Hindlimb muscle (tissue), 1 donor: ENCODE results near the gene CAPN7. TPM values are rescaled to one million over a fixed set of nuclear protein-coding genes. Genes with fewer than 3 reads are reported as not detected.

Experiments
- DNase-seq: peaks from one replicate; pipeline ENCODE4 v3.0.0-alpha.2; 2013
- polyA plus RNA-seq: library from polyadenylated mRNA; unstranded; fragments of 120-200 nt; gene quantifications from one replicate; pipeline ENCODE4 v1.2.1, GENCODE V29; 2013; ENCODE audit not compliant: insufficient read length

CAPN7 gene
- polyA plus RNA-seq, 1 donor, result 22.6 TPM

DNA sequence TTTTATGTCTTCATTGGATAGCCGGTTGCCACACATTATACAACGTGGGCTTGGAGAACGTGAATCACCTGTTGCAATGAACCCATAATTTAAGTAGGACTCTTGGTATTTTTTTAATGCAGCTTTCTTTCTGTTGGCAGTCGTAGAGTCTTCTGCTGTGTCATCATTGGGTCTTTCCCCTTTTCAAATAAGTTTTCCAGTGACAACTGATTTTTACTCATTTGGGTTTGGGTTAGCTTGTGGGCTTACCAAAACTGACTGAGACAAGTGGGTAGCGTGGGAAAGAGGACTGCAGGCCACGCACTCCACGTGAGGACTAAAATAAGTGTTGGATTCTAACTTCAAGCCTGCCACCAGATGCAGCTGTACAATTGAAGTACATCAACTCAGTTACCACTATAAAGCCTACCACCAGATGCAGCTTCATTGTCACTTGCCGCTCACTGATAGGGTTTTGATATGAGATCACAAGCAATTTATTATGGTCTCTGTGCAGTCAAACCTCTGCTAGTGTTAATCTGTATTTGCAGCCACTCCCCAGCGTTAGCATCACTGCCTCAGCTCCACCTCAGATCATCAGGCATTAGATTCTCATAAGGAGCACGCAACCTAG, 6.4 kb upstream of the CAPN7 start:
- no peak for DNase-seq

DNA sequence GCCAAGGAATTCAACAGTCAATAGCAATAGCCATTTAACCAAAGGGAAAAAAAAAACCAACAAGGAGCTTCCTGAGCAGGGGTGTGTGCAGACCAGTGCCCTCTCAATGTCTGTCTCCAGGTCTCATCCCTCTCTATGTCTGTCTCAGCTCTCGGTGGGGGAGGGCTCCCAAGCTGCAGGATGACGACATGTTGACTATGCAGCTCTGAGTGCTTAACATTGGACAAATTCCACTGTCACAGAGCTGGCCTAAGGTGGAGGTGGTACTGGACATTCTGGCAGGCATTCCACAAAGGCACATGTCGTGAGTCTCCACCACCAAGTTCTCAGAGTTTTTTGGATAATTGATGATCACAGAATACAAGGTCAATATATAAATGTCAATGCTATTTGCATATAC, 2.0 kb upstream of the CAPN7 start:
- DNase-seq, result no peak

DNA sequence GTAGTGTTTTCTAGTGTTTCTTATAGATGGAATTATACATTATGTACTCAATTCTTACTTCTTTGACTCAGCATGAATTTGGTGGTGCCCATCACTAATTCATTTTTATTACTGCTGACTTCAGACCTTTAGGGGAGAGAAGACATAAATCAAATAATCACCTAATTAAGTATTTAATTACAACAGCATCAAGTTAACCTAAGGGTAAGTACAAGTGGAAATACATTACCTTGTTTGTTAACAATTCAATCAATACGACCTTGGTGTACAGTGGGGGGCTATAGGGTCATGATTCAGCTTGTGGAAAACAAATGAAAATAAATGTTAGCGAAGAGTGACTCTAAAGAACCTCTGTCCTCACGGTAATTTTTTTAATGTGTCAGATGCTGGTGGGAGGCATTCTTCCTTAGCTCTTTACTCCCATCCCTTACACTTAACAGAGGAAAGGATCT, 538 bp upstream of the CAPN7 start:
- DNase-seq, result no peak

DNA sequence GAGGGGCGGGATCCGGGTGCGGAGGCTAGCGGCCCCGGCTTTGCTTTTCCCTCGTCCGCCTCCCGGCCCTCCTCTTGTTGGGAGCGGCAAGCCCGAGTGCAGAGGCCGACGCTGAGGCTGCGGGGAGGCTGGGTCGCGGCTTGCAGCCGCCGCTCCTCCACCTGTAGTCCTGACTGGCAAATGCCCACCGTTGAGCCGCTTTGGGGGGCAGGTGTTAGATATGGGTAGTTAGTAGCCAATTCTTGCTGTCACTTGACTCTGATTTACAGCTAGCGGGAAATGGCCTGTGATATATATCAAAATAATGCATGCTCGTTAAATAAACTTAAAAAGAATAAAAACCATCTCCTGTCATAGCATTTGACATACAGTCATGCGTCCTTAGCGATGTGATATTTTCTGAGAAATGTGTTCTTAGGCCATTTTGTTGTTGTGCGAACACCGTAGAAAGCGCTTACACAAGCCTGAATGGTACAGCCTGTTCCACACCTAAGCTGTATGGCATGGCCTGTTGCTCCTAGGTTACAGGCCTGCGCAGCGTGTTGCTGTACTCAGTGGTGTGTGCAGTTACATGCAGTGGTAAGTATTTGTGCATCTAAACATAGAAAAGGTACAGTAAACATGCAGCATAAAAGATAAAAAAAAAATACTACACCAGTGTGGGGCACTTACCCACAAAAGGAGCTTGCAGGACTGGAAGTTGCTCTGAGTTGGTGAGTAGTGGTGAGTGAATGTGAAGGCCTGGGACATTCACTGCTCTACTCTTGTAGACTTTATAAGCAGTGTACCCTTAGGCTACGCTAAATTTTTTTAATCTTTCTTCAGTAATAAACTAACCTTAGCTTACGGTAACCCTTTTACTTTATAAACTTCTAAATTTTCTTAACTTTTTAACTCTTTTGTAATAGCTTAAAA, 873 bp downstream of the CAPN7 start:
- peak; percentile 19 for DNase-seq

- DNase-seq, result no peak
Observed at GRCh38 chr3:15207836-15208504, 1.9 kb downstream of the CAPN7 start.

DNA sequence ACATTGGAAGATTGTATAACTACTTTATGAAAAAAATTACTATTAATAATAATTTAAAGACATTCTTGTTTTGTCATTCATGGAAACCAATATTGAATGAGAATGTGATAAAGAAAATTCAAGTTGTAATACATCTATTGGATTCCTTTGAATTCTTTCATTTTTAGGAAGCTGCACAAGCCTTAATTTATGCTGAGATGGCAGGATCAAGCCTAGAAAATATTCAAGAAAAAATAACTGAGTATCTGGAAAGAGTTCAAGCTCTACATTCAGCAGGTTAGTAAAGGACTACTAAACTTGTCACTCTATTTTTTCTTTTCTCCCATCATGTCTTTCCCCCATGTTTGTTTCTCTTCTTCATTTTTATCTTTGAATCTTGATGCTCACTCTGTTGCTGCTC, 5.9 kb downstream of the CAPN7 start:
- DNase-seq, result no peak

GRCh38 chr3:15214758-15215157, 8.7 kb downstream of the CAPN7 start:
- DNase-seq, result no peak

- DNase-seq, result no peak
Observed at GRCh38 chr3:15215996-15216395, 9.9 kb downstream of the CAPN7 start.

GRCh38 chr3:15216501-15216900, 10.5 kb downstream of the CAPN7 start:
- DNase-seq, result no peak

- DNase-seq, result no peak
Observed at GRCh38 chr3:15217011-15217671, 11.1 kb downstream of the CAPN7 start.

DNA sequence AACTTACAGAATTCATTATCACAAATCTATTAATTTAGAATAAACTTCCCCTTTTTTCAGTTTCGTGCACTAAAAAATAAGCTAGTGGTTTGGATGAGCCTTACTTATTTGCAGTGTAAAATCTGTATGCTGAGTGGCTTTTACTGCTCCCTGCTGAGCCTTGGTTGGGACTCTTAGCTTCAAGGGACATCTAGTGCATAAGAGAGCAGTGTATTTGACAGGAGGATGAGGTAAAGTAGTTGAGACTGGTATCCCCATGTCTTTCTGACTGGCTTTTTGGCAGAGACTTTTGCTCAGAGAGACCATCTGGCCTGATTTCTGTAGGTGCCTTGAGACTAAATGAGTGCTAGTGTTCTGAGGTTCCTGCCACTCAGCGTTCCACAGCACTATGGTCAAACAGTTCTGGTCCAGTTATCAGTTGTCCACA, 11.8 kb downstream of the CAPN7 start:
- DNase-seq, result no peak

GRCh38 chr3:15218689-15219088, 12.6 kb downstream of the CAPN7 start:
- DNase-seq, result no peak

GRCh38 chr3:15220056-15220455, 14.0 kb downstream of the CAPN7 start:
- no peak for DNase-seq

- no peak for DNase-seq
Observed at GRCh38 chr3:15220661-15221060, 14.6 kb downstream of the CAPN7 start.

GRCh38 chr3:15221574-15222217, 15.7 kb downstream of the CAPN7 start:
- DNase-seq, result no peak

DNA sequence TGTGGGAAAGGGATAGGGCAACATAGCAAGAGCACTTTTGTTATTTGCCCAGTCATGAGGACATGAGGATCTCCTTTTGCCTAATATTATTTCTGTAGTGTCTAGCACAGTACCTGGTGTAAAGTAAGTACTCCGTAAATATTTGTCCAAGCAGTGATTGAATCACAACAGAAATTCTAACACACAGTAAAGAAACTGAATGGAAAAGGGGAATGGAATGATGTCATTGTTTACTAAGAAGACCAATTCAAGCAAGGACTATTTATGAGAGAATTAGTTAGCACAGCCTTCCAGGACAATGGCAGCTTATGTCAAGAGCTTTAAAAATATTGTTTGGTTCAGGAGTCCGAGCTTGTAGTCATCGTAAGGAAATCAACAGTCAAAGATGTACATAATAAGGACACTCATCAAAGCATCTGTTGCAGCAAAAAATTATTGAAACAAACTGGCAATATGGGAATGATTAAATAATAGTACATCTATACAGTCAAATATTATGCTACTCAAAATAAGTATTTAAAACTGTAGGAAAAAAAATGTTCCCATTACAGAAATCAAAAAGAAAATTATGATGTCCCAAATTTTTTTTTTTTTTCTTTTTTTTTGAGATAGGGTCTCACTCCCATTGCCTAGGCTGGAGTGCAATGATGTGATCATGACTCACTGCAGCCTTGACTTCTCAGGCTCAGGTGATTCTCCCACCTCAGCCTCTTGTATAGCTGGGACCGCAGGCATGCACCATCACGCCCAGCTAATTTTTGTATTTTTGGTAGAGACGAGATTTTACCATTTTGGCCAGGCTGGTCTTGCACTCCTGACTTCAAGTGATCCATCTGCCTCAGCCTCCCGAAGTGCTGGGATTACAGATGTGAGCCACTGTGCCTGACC, 17.9 kb downstream of the CAPN7 start:
- no peak for DNase-seq

DNA sequence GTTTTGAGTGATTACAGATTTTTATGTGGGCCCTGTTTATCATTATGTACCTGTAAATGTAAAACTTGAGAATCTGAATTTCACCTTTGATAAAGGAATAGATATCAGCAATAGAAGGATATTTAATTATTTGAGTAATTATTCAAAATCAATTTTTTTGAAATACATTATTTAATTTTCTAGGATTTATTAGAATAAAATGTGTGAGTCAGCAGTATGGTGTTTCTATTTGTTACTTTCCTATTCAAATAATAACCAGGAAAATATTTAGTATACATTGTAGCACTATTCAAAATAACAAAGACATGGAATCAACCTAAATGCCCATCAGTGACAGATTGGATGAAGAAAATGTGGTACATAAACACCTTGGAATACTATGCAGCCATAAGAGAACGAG, 22.1 kb downstream of the CAPN7 start:
- no peak for DNase-seq

GRCh38 chr3:15229262-15229661, 23.2 kb downstream of the CAPN7 start:
- no peak for DNase-seq

GRCh38 chr3:15241341-15241740, 35.3 kb downstream of the CAPN7 start:
- no peak for DNase-seq

DNA sequence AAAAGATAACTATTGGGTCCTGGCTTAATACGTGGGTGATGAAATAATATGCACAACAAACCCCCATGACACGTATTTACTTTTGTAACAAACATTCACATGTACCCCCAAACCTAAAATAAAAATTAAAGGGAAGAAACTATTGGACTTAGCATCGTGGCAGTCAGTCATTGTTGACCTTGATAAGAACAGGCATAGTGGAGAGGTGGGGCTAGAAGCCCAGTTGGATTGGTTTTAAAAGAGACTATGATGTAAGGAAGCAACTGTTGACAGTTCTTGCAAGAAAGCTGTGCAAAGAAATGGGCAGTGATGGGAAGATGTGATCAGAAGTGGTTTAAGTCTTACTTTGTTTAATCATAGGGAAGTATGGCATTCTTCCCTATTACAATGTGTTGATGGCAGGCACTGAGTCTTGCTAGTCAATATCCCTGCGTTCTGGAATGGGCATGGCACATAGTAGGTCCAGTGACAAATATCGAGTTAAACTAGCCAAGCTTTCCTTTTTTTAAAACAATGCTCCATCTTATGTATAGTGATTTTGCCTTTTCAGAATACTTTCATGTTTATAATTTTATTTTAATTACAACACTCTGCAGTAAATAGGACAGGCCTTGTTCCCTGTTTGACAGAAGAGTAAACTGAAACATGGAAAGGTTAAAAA, 37.9 kb downstream of the CAPN7 start:
- DNase-seq, result no peak

DNA sequence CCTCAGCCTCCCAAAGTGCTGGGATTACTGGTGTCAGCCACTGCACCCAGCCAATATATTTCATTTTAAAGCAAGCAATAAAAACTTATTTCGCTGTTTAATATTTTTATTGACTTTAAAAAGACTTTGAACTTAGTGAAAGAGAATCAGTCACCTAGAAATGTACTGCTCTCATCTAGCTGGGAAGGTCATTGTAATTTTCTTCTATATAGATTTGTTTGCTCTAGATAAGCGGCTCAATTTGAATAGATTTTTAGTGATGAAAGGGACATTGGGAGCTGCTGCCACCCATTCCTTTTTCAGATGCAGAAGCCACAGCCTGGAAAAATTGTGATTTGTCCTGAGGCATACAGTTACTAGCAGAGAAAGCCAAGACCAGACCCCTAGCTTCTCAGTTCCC, 40.1 kb downstream of the CAPN7 start:
- no peak for DNase-seq
